Measurements from ENCODE around the gene TMA7.

GRCh38 chr3:48400824-48401433 lies 39.1 kb upstream of the TMA7 start:
- TF ChIP-seq CTCF (conservative IDR thresholded peaks at IDR 0.05 in 1 of 2, IDR thresholded peaks at IDR 0.05 in 1 of 2; ENCODE audit: low read depth in 1 of 2, low read length in 2 of 2) (peak; percentile 73 to 77), EZH2 (IDR thresholded peaks at IDR 0.05; ENCODE audit: low read length, missing control alignments) (no peak)
